Muscle layer of duodenum (tissue), 2 donors: ENCODE data around the gene CADPS.

ENCODE experiments used
- H3K27ac ChIP-seq: one replicate; pipeline ENCODE4 v1.7.0; 2013; ENCODE audit warnings: mild to moderate bottlenecking, low read length
- H3K27me3 ChIP-seq: one replicate; pipeline ENCODE4 v1.7.0; 2013; ENCODE audit warnings: low read depth, mild to moderate bottlenecking, control low read depth, low read length
- H3K36me3 ChIP-seq, 2 donors: one replicate each; pipeline ENCODE4 v1.7.0; 2013; ENCODE audit warnings: low read length in 2 of 2, control low read depth in 1 of 2, mild to moderate bottlenecking in 1 of 2; ENCODE audit not compliant: insufficient read depth in 2 of 2, control insufficient read depth in 1 of 2
- H3K4me1 ChIP-seq, 2 donors: one replicate each; pipeline ENCODE4 v1.7.0; 2013; ENCODE audit warnings: low read length in 2 of 2, mild to moderate bottlenecking in 2 of 2, control low read depth in 1 of 2, moderate library complexity in 1 of 2; ENCODE audit not compliant: insufficient read depth in 2 of 2, control insufficient read depth in 1 of 2
- H3K4me3 ChIP-seq, 2 donors: one replicate each; pipeline ENCODE4 v1.7.0; 2013; ENCODE audit warnings: low read length in 2 of 2, low read depth in 1 of 2, mild to moderate bottlenecking in 1 of 2
- H3K9me3 ChIP-seq, 2 donors: one replicate each; pipeline ENCODE4 v1.7.0; 2013; ENCODE audit warnings: low read length in 2 of 2, control low read depth in 1 of 2, mild to moderate bottlenecking in 1 of 2; ENCODE audit not compliant: control insufficient read depth in 1 of 2
- donor health status: healthy.

CADPS gene

GRCh38 chr3:62566022-62566557 is 309.1 kb downstream of the CADPS start:
- H3K9me3 ChIP-seq, result no peaks in the 10 kb centered on the region
- no peaks in the 10 kb centered on the region for H3K4me1 ChIP-seq
- no peaks in the 10 kb centered on the region for H3K36me3 ChIP-seq
- H3K27ac ChIP-seq, result no peak overlapping the region
- H3K27me3 ChIP-seq, result no peaks in the 10 kb centered on the region
- H3K4me3 ChIP-seq, result no peak overlapping the region

DNA sequence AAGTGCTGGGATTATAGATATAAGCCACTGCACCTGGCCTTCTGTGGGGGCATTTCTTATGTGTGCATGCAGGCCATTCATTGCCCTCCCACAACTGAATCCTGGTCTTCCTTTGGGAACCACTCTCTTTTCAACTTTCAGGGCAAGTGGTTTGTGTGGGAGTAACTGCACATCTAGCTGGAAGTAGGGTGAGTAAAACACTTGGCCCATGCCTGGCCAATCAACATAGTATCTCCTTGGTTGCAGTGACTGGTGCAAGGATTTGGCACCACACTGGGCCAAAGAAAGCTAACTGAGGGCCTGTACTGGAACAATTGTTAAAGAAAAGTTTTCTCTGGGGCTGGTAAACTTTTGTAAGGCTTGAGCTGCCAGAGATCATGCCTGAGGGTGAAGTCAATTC is 312.6 kb downstream of the CADPS start:
- Histone ChIP-seq H3K27ac (no peak overlapping the region), H3K9me3 (no peaks in the 10 kb centered on the region), H3K4me1 (no peaks in the 10 kb centered on the region), H3K4me3 (no peak overlapping the region), H3K36me3 (no peaks in the 10 kb centered on the region), H3K27me3 (no peaks in the 10 kb centered on the region)

DNA sequence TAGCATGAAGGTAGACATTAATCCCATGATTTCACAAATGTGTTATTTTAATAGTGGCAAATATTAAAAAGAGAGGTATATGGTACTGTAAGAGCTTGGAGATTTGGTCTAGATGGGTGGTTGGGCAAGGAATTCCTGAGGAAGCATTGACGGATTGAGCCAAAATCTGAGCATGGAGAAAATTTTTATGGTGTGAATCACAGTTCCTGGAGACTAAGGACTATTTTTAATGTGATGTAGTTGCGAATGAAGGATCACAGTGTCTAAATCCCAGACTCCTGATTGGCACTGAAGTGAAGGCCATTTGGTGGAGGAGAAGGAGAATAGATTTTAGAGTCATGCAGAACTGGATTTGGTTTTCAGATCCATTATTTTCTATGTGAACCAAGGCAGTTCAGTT is 313.2 kb downstream of the CADPS start:
- Histone ChIP-seq H3K36me3 (no peaks in the 10 kb centered on the region), H3K4me1 (no peaks in the 10 kb centered on the region), H3K9me3 (no peaks in the 10 kb centered on the region), H3K27me3 (no peaks in the 10 kb centered on the region), H3K4me3 (no peak overlapping the region), H3K27ac (no peak overlapping the region)

DNA sequence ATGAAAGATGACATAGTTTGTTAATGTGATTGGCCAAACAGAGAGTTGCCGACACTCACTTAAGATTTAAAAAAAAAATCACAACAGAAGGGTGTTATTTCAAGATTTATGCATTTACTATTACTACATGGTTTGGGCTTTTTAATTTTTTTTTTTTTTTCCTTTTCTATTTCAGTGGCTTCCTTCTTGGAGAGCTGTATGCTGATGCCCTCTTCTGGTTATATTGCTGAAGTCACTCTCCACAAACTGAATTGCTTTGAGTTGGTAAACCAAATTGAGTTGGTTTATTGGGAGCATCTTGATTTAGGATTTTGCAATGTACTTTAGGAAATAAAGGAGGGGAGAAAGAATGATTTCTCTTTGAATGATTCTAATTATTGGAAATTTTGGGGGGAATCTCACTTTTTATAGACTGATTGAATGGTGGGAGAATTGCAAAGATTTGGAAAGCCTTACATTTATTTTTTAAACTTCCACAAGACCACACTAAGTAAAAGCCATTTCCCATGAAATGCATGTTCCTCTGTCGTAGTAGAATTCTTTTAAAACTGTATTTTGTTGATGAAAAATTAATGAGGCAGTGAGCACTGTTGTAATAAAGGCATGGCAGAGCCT is 315.3 kb downstream of the CADPS start:
- no peak overlapping the region for H3K27ac ChIP-seq
- no peaks in the 10 kb centered on the region for H3K9me3 ChIP-seq
- no peak overlapping the region for H3K4me3 ChIP-seq
- H3K27me3 ChIP-seq, result no peaks in the 10 kb centered on the region
- no peaks in the 10 kb centered on the region for H3K4me1 ChIP-seq
- no peaks in the 10 kb centered on the region for H3K36me3 ChIP-seq

- no peak overlapping the region for H3K27ac ChIP-seq
These were observed 316.6 kb downstream of the CADPS start for GRCh38 chr3:62558549-62559112.

DNA sequence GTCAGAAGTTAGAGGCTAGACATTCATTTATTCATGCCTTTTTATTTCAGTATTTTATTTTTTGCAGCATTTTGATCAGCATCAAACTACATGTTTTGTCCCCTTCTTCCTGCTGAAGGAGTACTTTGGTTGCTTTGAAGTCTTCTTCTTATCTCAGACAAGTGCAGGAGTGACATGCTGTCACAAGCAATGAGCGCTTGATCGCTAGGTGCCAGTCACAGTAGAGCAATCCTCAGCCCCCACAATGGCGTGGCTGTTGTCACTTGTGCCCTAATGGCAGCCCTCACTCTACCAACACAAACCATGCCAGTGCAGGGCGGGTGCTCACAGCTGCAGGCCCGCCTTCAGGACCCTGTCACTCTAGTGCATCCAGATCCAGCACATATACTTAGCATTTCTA is 317.2 kb downstream of the CADPS start:
- H3K27ac ChIP-seq, result no peak overlapping the region
- H3K27me3 ChIP-seq, result no peaks in the 10 kb centered on the region
- no peaks in the 10 kb centered on the region for H3K36me3 ChIP-seq
- no peak overlapping the region for H3K4me3 ChIP-seq
- no peaks in the 10 kb centered on the region for H3K9me3 ChIP-seq
- H3K4me1 ChIP-seq, result no peaks in the 10 kb centered on the region

More at GRCh38 chr3:62558549-62559112, 316.6 kb downstream of the CADPS start:
- Histone ChIP-seq H3K4me3 (no peak overlapping the region), H3K9me3 (no peaks in the 10 kb centered on the region), H3K36me3 (no peaks in the 10 kb centered on the region), H3K4me1 (no peaks in the 10 kb centered on the region), H3K27me3 (no peaks in the 10 kb centered on the region)

GRCh38 chr3:62557450-62557849 is 317.8 kb downstream of the CADPS start:
- Histone ChIP-seq H3K27ac (no peak overlapping the region), H3K4me3 (no peak overlapping the region), H3K36me3 (no peaks in the 10 kb centered on the region), H3K4me1 (no peaks in the 10 kb centered on the region), H3K9me3 (no peaks in the 10 kb centered on the region), H3K27me3 (no peaks in the 10 kb centered on the region)

- Histone ChIP-seq H3K36me3 (no peaks in the 10 kb centered on the region), H3K27me3 (no peaks in the 10 kb centered on the region), H3K4me3 (no peak overlapping the region), H3K9me3 (no peaks in the 10 kb centered on the region), H3K4me1 (no peaks in the 10 kb centered on the region), H3K27ac (no peak overlapping the region)
These were observed 318.9 kb downstream of the CADPS start for GRCh38 chr3:62556121-62556815.

DNA sequence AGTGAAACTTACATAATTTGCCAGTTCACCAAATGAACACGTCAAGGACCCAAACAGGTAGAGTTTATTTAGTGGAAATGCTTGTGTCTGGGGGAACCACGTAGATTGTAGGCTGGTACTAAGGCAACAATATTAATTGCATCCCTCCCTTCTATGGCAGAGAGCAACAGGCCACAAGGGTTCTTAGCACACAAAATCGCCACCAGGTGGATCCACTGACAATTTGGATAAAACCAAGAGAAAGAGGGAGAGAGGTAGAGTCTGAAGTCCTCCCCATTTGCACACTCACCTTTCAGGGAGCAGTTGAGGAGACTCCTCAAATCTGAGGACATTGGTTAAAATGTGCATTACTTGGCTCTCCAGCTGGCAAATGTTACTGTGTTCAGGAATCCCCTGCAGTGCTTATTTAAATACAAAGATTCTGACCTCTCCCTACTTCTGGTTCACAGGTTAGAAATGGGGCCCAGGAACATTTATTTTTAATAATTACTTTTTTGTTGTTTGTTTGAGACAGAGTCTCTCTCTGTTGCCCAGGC is 320.9 kb downstream of the CADPS start:
- Histone ChIP-seq H3K36me3 (no peaks in the 10 kb centered on the region), H3K9me3 (no peaks in the 10 kb centered on the region), H3K4me3 (no peak overlapping the region), H3K4me1 (no peaks in the 10 kb centered on the region), H3K27ac (no peak overlapping the region), H3K27me3 (no peaks in the 10 kb centered on the region)

DNA sequence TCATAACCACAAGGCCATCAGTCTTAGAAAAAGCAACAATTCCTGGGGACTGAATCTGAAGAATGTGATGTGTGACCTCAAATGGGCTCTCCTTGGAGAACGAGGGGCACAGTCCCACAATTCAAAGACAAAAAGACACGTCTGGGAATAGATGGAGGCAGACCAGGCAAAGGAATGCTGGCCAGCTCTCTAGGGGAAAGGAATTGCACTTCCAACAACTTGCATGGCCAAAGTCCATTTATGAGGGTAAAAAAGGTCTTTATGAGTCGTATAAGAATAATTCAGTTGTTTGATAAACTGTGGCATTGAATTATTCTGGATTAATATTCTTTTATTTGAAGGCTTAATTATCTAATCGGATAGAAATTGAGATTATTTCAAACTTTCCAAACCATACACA is 321.4 kb downstream of the CADPS start:
- Histone ChIP-seq H3K4me3 (no peak overlapping the region), H3K4me1 (no peaks in the 10 kb centered on the region), H3K9me3 (no peaks in the 10 kb centered on the region), H3K27me3 (no peaks in the 10 kb centered on the region), H3K36me3 (no peaks in the 10 kb centered on the region), H3K27ac (no peak overlapping the region)

GRCh38 chr3:62551556-62551955 is 323.7 kb downstream of the CADPS start:
- Histone ChIP-seq H3K4me3 (no peak overlapping the region), H3K27ac (no peak overlapping the region), H3K27me3 (no peaks in the 10 kb centered on the region), H3K4me1 (no peaks in the 10 kb centered on the region), H3K9me3 (no peaks in the 10 kb centered on the region), H3K36me3 (no peaks in the 10 kb centered on the region)
